Transverse colon (tissue), 4 donors: ENCODE data around the gene ZNF862. TPM values are rescaled to one million over a fixed set of nuclear protein-coding genes. Genes with fewer than 3 reads are reported as not detected.
"Not testable (repeated sequence)": the region's sequence is repeated elsewhere in the genome, so short reads cannot be mapped to it uniquely, and the experiment has no call there.

Experiments
- DNase-seq: peaks from one replicate; pipeline ENCODE4 v3.0.0-alpha.2; 2019
- H3K27ac ChIP-seq, 4 donors: fragments of 200-600 bp; sonication (generic); 2 replicates each; pipeline ENCODE4 v1.5.1; 2016 to 2018; ENCODE audit warnings: inconsistent platforms in 4 of 4
- H3K27me3 ChIP-seq: fragments of 200-600 bp; sonication (generic); 2 replicates; pipeline ENCODE4 v1.5.1; 2017; ENCODE audit warnings: inconsistent platforms
- H3K36me3 ChIP-seq, 4 donors: fragments of 200-600 bp; sonication (generic); 2 replicates each; pipeline ENCODE4 v1.5.1; 2017 to 2019; ENCODE audit warnings: inconsistent platforms in 4 of 4
- H3K4me1 ChIP-seq, 4 donors: fragments of 200-600 bp; sonication (generic); 2 replicates each; pipeline ENCODE4 v1.5.1; 2017 to 2020; ENCODE audit warnings: inconsistent platforms in 4 of 4
- H3K4me3 ChIP-seq, 4 donors: fragments of 200-600 bp; sonication (generic); 1 replicate in 1 of 4; 2 replicates in 3 of 4; pipeline versions ENCODE4 v1.5.1 to v1.6.1; 2017 to 2019; ENCODE audit warnings: inconsistent platforms in 4 of 4
- H3K9me3 ChIP-seq, 2 donors: fragments of 200-600 bp; sonication (generic); 2 replicates each; pipeline ENCODE4 v1.5.1; 2017 to 2019; ENCODE audit warnings: inconsistent platforms in 2 of 2
- EP300 ChIP-seq: sonication (generic); formaldehyde crosslinking; IDR thresholded peaks from one replicate; pipeline ENCODE4 v1.6.1; 2017; ENCODE audit warnings: antibody characterized with exemption, low read depth
- POLR2A ChIP-seq: fragments of 450-650 bp; IDR thresholded peaks from one replicate; pipeline ENCODE4 v1.6.1; 2016; ENCODE audit warnings: antibody characterized with exemption, mild to moderate bottlenecking, moderate library complexity
- POLR2AphosphoS5 ChIP-seq, 3 donors: sonication (generic); formaldehyde crosslinking; IDR thresholded peaks; one replicate each; pipeline ENCODE4 v1.6.1; 2016; ENCODE audit warnings: antibody characterized with exemption in 3 of 3
- WGBS, 2 donors: methylation state at CpG; one replicate each; pipeline ENCODE4 v1.1.5; 2018; ENCODE audit warnings: low coverage in 1 of 2; 5-methylcytosine and 5-hydroxymethylcytosine counted together
- in situ Hi-C, 4 donors: fragments of 200-750 bp; cut with MboI; loops; one replicate each; pipeline versions ENCODE4 v1.15.0 to v1.15.1; 2017; ENCODE audit warnings: low sequenced_read_pairs in 3 of 4, low pct_ligation_motif_present in 1 of 4, low pct_unique_long_range_greater_than_20kb in 1 of 4
- intact Hi-C: fragments of 100-400 bp; cut with DNase I; formaldehyde crosslinking; loops from one replicate; pipeline ENCODE4 v1.15.1; 2023; ENCODE audit warnings: low total_unique reads
- total RNA-seq, 4 donors: library from RNA; depleted of rRNA; stranded (reverse); fragments of >200 nt; gene quantifications; one replicate each; pipeline ENCODE4 v1.1.0, GENCODE V29; 2016
- TF ChIP-seq, protein P1 (sequence below), 5 experiments: fragments of 200-600 bp in 3 of 5; fragments of 450-650 bp in 2 of 5; sonication (generic) in 3 of 5; IDR thresholded peaks; 1 replicate in 2 of 5; 2 replicates in 3 of 5; pipeline ENCODE4 v1.5.1; 2016 to 2017; ENCODE audit warnings: antibody characterized with exemption in 5 of 5, inconsistent platforms in 3 of 5, mild to moderate bottlenecking in 2 of 5, moderate library complexity in 1 of 5

ZNF862 gene
- total RNA-seq, 4 donors from 2014 or later, result 12.7 to 23.5 (median 17.6) TPM

DNA sequence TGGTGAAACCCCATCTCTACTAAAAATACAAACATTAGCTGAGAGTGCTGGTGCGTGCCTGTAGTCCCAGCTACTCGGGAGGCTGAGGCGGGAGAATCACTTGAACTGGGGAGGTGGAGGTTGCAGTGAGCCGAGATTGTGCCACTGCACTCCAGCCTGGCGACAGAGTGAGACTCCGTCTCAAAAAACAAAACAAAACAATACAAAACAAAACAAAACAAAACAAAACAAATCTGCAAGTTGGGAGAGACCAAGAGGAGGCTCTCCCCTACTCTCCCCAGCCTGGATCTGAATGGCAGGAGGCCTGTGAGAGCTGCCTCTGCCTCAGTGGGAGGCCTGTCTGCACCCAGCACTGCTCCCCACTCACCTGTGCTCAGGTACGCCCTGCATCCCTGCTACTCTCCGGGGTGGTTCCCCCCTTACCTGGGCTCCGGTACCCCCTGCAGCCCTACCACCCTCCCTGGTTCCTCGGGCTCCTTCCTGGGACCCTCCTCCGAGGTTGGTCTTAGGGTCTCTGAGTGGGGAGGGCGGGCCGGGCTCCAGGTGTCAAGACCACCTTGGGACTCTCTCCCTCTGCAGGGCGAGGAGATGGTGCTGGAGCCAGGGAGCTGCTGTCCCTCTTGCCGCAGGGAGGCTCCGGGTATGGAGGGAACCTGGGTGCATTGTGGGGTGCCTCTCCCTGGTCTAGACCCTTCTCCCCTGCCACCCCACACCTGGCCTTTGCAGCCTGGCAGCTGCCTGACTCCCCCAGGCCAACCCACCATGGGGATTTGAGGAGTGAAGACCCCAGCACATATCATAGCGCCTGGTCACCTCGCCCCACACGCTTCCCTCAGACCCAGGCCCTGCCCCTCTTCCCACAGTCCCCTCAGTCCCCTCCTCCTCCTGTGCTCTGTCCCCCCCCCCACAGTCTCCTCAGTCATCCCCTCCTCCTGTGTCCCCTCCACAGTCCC lies 9.5 kb upstream of the ZNF862 start:
- Histone ChIP-seq H3K4me1 (no peaks in the 10 kb centered on the region), H3K4me3 (no peak overlapping the region), H3K9me3 (no peaks in the 10 kb centered on the region), H3K36me3 (no peaks in the 10 kb centered on the region), H3K27me3 (peaks cover 5% of the 10 kb centered on the region), H3K27ac (no peak overlapping the region)
- in situ Hi-C loops, result no loop called here
- 79% methylated on average over 16 of the region's 19 CpGs; no CpG with 5 or more reads in 1 of the 2 donors for WGBS, 2 donors
- intact Hi-C loops, result no loop called here
- no peak for DNase-seq
- TF ChIP-seq, protein P1, sequence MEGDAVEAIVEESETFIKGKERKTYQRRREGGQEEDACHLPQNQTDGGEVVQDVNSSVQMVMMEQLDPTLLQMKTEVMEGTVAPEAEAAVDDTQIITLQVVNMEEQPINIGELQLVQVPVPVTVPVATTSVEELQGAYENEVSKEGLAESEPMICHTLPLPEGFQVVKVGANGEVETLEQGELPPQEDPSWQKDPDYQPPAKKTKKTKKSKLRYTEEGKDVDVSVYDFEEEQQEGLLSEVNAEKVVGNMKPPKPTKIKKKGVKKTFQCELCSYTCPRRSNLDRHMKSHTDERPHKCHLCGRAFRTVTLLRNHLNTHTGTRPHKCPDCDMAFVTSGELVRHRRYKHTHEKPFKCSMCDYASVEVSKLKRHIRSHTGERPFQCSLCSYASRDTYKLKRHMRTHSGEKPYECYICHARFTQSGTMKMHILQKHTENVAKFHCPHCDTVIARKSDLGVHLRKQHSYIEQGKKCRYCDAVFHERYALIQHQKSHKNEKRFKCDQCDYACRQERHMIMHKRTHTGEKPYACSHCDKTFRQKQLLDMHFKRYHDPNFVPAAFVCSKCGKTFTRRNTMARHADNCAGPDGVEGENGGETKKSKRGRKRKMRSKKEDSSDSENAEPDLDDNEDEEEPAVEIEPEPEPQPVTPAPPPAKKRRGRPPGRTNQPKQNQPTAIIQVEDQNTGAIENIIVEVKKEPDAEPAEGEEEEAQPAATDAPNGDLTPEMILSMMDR (IDR thresholded peaks at IDR 0.05), result no peak
- TF ChIP-seq POLR2A (no peak), POLR2AphosphoS5 (IDR thresholded peaks at IDR 0.05) (no peak), EP300 (no peak)

DNA sequence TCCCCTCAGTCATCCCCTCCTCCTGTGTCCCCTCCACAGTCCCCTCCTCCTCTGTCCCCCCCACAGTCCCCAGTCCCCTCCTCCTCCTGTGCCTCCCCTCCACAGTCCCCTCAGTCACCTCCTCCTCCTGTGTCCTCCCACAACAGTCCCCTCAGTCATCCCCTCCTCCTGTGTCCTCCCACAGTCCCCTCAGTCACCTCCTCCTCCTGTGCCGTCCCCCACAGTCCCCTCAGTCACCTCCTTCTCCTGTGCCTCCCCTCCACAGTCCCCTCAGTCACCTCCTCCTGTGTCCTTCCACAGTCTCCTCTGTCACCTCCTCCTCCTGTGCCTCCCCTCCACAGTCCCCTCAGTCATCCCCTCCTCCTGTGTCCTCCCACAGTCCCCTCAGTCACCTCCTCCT lies 7.6 kb upstream of the ZNF862 start:
- intact Hi-C loops, H3K27me3 ChIP-seq, H3K9me3 ChIP-seq, H3K27ac ChIP-seq, in situ Hi-C loops, H3K4me1 ChIP-seq, H3K36me3 ChIP-seq, DNase-seq, H3K4me3 ChIP-seq: not testable (repeated sequence)
- WGBS, 2 donors, result 46% methylated on average over 1 of the region's 1 CpG; no CpG with 5 or more reads in 1 of the 2 donors

GRCh38 chr7:149830997-149831740 lies 7.0 kb upstream of the ZNF862 start:
- Histone ChIP-seq H3K36me3 (no peaks in the 10 kb centered on the region), H3K27ac (no peak overlapping the region), H3K4me3 (no peak overlapping the region), H3K9me3 (no peaks in the 10 kb centered on the region), H3K4me1 (no peaks in the 10 kb centered on the region), H3K27me3 (peaks cover 10% of the 10 kb centered on the region)
- WGBS, 2 donors, result 47% methylated on average over 8 of the region's 11 CpGs; no CpG with 5 or more reads in 1 of the 2 donors
- TF ChIP-seq EP300 (no peak), POLR2A (no peak), POLR2AphosphoS5 (IDR thresholded peaks at IDR 0.05) (no peak)
- TF ChIP-seq, protein P1 (IDR thresholded peaks at IDR 0.05), result no peak
- no peak for DNase-seq
- intact Hi-C loops, result no loop called here
- in situ Hi-C loops, result no loop called here

GRCh38 chr7:149831741-149832219 lies 6.4 kb upstream of the ZNF862 start:
- H3K4me1 ChIP-seq, result no peaks in the 10 kb centered on the region
- 71% methylated on average over 6 to 9 of the region's 9 CpGs for WGBS, 2 donors
- TF ChIP-seq, protein P1 (IDR thresholded peaks at IDR 0.05), result no peak
- no peak for TF ChIP-seq POLR2A
- no peak for TF ChIP-seq POLR2AphosphoS5 (IDR thresholded peaks at IDR 0.05)
- TF ChIP-seq EP300, result no peak
- no peak overlapping the region for H3K27ac ChIP-seq
- intact Hi-C loops (no loop called here), in situ Hi-C loops (no loop called here)
- H3K9me3 ChIP-seq, result no peaks in the 10 kb centered on the region
- peaks cover 10% of the 10 kb centered on the region for H3K27me3 ChIP-seq
- DNase-seq, result no peak
- H3K36me3 ChIP-seq, result no peaks in the 10 kb centered on the region
- H3K4me3 ChIP-seq, result no peak overlapping the region
